NCI-H1048 (cell line): ENCODE measurements around the gene TMEM213.

Experiments used
- DNase-seq: peaks from one replicate; lab custom pipeline; 2025; lab: John Stamatoyannopoulos, UW

The TMEM213 gene

GRCh38 chr7:138876326-138876725 lies 78.5 kb downstream of the TMEM213 start:
- no peak for DNase-seq

- DNase-seq, result no peak
Measured at GRCh38 chr7:138878051-138878450, 80.3 kb downstream of the TMEM213 start.

DNA sequence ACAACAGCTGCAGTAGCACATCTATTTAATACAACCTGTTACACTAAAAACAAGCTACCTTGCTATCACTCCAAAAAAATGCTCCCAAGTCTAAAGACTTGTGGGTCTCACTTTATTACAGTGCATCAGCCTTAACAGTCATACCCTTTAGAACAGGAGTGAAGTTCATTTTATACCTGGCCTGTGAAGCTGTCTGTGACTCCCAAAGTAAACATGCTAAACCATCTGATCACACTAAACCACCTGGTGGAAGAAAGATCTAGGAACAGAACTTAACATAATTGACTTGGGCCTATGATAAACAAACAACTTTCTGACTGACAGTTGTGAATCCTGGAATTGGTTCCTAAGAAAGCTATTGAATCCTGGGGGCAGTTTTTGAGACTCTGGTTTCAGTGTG lies 81.1 kb downstream of the TMEM213 start:
- no peak for DNase-seq

GRCh38 chr7:138879356-138879755 lies 81.6 kb downstream of the TMEM213 start:
- DNase-seq, result no peak

DNA sequence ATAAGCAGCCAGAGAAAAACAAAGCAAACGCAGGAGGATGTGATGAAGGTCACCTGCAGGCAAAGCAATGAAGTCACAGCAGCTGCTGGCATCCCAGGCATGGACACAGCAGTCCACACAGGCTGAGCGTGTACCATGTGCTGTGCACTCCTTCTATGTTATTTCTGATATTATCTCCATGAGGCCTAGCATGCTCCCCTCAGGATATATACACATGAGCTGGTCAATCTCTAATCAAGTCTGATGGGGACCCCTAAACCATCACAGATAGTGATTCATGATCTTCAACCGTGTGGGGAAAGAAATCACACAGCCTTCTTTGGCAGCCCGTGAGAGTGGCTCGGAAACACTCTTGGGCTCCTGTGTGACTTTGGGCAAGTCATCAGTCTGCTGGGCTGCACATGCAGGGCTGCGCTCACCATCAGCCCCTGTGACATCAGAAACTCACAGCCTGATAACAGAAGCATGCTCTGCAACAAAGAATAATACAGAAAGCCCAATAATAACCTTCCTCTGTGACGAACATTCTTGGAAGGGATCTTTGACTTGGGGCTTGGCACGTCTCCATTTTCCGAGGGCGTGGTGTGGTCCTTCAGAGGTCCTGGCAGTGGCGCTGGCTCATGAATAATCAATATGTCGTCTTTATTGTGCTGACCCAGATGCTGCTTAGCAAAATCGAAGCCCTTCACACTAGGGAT lies 83.2 kb downstream of the TMEM213 start:
- DNase-seq, result no peak

DNA sequence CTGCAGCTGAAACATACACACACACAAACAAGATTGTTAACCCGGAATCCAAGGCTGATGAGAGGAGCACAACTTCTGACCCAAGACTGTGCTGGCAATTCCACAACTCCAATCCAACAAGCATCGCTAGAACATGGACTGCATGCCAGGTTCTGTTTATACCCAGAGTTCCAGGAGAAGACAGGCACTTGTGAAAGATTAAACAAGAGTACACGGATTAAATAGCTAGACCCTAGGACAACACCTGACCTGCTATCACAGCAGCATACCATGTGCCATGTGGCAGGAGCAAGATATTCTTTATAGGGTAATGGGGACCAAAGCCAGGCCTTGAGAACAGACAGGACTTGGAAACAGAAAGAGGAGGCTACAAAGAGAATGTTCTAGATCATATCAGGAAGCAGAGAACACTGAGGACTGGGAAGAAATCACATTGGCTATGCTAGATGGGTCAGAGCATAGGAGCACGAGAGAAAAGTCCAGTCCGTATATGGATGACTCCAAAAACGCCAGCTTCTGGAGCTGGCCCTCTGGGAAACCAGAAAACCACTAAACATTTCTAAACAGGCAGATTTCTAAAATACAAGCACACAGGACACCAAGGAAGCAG lies 83.9 kb downstream of the TMEM213 start:
- DNase-seq, result no peak

GRCh38 chr7:138882249-138882648 lies 84.5 kb downstream of the TMEM213 start:
- DNase-seq, result no peak

- DNase-seq, result no peak
Measured at GRCh38 chr7:138885383-138886147, 87.8 kb downstream of the TMEM213 start.

- peak; percentile 38 for DNase-seq
Measured at GRCh38 chr7:138886501-138886917, 88.7 kb downstream of the TMEM213 start.

GRCh38 chr7:138887085-138887710 lies 89.4 kb downstream of the TMEM213 start:
- no peak for DNase-seq
